Stimulated activated CD4-positive, alpha-beta T cell treated with anti-CD3 and anti-CD28 coated beads, Interleukin-12 subunit alpha, Interleukin-12 subunit beta, amount 100 ng/mL, for 4 hours (primary cell): ENCODE data around the gene FMO3.

Experiments
- DNase-seq: peaks from one replicate; pipeline ENCODE4 v3.0.0-alpha.2; 2020

The FMO3 gene

GRCh38 chr1:171090604-171091003 lies at the start of gene FMO3:
TSS of gene FMO3 (plus strand) at chr1:171090905. CDS start at chr1:171092659, 1,754 bp downstream.
- DNase-seq: no peak

- no peak for DNase-seq
These were observed 42.7 kb upstream of the FMO3 start for GRCh38 chr1:171048014-171048413.

- DNase-seq: no peak
These were observed 37.7 kb upstream of the FMO3 start for GRCh38 chr1:171052977-171053376.

- no peak for DNase-seq
These were observed 34.6 kb upstream of the FMO3 start for GRCh38 chr1:171055966-171056643.

- no peak for DNase-seq
These were observed 29.1 kb upstream of the FMO3 start for GRCh38 chr1:171061425-171062143.

- DNase-seq: no peak
These were observed 27.8 kb upstream of the FMO3 start for GRCh38 chr1:171062902-171063301.

GRCh38 chr1:171075041-171075440 lies 15.7 kb upstream of the FMO3 start:
- DNase-seq: no peak

- DNase-seq: no peak
These were observed 9.4 kb upstream of the FMO3 start for GRCh38 chr1:171081314-171081753.

GRCh38 chr1:171081763-171082201 lies 8.9 kb upstream of the FMO3 start:
- DNase-seq: no peak

GRCh38 chr1:171082606-171083005 lies 8.1 kb upstream of the FMO3 start:
- DNase-seq: no peak

- DNase-seq: no peak
These were observed 7.5 kb upstream of the FMO3 start for GRCh38 chr1:171083222-171083621.

- no peak for DNase-seq
These were observed 6.6 kb upstream of the FMO3 start for GRCh38 chr1:171084091-171084490.

- DNase-seq: no peak
These were observed 5.8 kb upstream of the FMO3 start for GRCh38 chr1:171084870-171085269.

GRCh38 chr1:171087896-171088295 lies 2.8 kb upstream of the FMO3 start:
- DNase-seq: no peak

GRCh38 chr1:171103862-171104261 lies 13.2 kb downstream of the FMO3 start:
- DNase-seq: no peak

GRCh38 chr1:171107262-171107940 lies 16.7 kb downstream of the FMO3 start:
- DNase-seq: no peak

GRCh38 chr1:171107969-171108368 lies 17.3 kb downstream of the FMO3 start:
- DNase-seq: no peak

- DNase-seq: no peak
These were observed 19.3 kb downstream of the FMO3 start for GRCh38 chr1:171109966-171110365.

- DNase-seq: no peak
These were observed 20.1 kb downstream of the FMO3 start for GRCh38 chr1:171110621-171111326.

- no peak for DNase-seq
These were observed 21.4 kb downstream of the FMO3 start for GRCh38 chr1:171112119-171112518.

GRCh38 chr1:171113382-171113781 lies 22.7 kb downstream of the FMO3 start:
- no peak for DNase-seq

- no peak for DNase-seq
These were observed 24.7 kb downstream of the FMO3 start for GRCh38 chr1:171115280-171115897.

- no peak for DNase-seq
These were observed 26.0 kb downstream of the FMO3 start for GRCh38 chr1:171116676-171117075.
